B cell (primary cell): Measurements from ENCODE around the gene NFASC.

Experiments used
- EZH2 ChIP-seq: IDR thresholded peaks from 2 replicates; pipeline ENCODE4 v1.6.1; 2012; ENCODE audit warnings: borderline replicate concordance, low read depth, mild to moderate bottlenecking, moderate library complexity, low read length; ENCODE audit not compliant: insufficient read depth, poor library complexity, severe bottlenecking
- TF ChIP-seq, protein P1 (sequence below): fragments of 200-600 bp; IDR thresholded peaks from one replicate; pipeline ENCODE4 v1.8.0; 2022; ENCODE audit warnings: antibody characterized with exemption, mild to moderate bottlenecking

DNA sequence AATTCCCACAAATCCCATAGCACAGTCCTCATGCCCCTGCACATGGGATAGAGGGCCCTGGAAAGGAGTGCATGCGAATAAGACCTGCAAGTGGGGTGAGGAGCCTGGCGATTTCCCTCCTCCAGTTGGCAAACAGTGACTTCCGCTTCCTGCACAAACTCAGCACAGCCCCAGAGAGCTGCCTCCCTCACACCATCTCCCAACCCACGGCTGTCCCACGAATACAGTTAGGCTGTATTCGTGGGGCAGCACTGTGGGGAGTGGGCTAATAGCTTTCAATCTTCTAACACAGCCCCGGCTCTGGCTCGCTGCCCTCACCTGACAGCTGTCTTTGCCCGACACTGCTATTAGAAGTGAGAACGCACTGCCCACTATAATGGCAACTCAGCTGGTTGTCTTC is 144.1 kb downstream of the NFASC start:
- TF ChIP-seq, protein P1, sequence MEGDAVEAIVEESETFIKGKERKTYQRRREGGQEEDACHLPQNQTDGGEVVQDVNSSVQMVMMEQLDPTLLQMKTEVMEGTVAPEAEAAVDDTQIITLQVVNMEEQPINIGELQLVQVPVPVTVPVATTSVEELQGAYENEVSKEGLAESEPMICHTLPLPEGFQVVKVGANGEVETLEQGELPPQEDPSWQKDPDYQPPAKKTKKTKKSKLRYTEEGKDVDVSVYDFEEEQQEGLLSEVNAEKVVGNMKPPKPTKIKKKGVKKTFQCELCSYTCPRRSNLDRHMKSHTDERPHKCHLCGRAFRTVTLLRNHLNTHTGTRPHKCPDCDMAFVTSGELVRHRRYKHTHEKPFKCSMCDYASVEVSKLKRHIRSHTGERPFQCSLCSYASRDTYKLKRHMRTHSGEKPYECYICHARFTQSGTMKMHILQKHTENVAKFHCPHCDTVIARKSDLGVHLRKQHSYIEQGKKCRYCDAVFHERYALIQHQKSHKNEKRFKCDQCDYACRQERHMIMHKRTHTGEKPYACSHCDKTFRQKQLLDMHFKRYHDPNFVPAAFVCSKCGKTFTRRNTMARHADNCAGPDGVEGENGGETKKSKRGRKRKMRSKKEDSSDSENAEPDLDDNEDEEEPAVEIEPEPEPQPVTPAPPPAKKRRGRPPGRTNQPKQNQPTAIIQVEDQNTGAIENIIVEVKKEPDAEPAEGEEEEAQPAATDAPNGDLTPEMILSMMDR, result no peak
- no peak for TF ChIP-seq EZH2
